ENCODE results near the gene RNF38. TPM values are rescaled to one million over a fixed set of nuclear protein-coding genes. Genes with fewer than 3 reads are reported as not detected.

Gene RNF38
- total RNA-seq, 1 donor from 2014 or later, result 20.5 TPM

GRCh38 chr9:36292641-36293040 lies 107.4 kb downstream of the RNF38 start:
- DNase-seq, result no peak

- no peak for DNase-seq
These were observed 109.1 kb downstream of the RNF38 start for GRCh38 chr9:36290996-36291395.

- no peak for DNase-seq
These were observed 110.1 kb downstream of the RNF38 start for GRCh38 chr9:36289836-36290435.

GRCh38 chr9:36288070-36288469 lies 112.0 kb downstream of the RNF38 start:
- no peak for DNase-seq

Other genes starting within 250 kb of the RNF38 start
- 0.41 TPM for gene CCIN, start 230.9 kb downstream of the RNF38 start, total RNA-seq
- 95.7 TPM for gene CLTA, start 209.3 kb downstream of the RNF38 start, total RNA-seq
- 33.1 TPM for gene GNE, start 141.8 kb downstream of the RNF38 start, total RNA-seq
- gene MELK, start 172.6 kb upstream of the RNF38 start, total RNA-seq, result 9.8 TPM

All from tongue (tissue), 2 donors.